Measurements from ENCODE around the gene HIKESHI. TPM values are rescaled to one million over a fixed set of nuclear protein-coding genes. Genes with fewer than 3 reads are reported as not detected.
"Not testable (repeated sequence)": the region's sequence is repeated elsewhere in the genome, so short reads cannot be mapped to it uniquely, and the experiment has no call there.

The HIKESHI gene
- total and polyA plus RNA-seq, 8 donors: 0.87 to 149 (median 31.5) TPM

DNA sequence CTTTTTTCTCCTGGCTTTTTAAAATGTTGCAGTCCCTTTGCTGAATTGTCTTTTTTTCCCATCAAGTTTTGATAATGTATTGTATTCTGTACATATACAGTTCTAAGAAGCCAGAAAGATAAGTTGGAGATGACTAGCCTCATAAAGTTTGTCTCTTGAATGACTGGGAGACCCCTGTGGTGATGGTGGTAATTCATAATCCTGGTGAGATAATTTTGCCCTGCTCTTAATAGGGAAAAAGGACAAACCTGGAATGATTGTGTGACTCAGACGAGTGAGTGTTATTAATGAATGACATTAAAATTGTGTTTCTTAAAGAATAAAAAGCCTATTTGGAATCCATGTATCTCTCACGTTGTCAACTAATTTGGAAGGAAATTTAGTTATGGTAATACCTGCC is 1.2 kb downstream of the HIKESHI start:
- Histone ChIP-seq H3K36me3 (peaks cover 0 to 7% (median 5%) of the 10 kb centered on the region in 4 donors), H3K27me3 (no peaks in the 10 kb centered on the region), H3K4me1 (peaks cover 0 to 21% (median 18%) of the 10 kb centered on the region in 4 donors), H3K27ac (no peak overlapping the region), H3K9me3 (no peaks in the 10 kb centered on the region), H3K4me3 (peak overlapping the region; percentile 65 to 86 (median 74))
- 64 to 76% (median 69%) methylated on average over 2 of the region's 2 CpGs for WGBS, 5 donors
- intact Hi-C loops (cut with DNase I; ENCODE audit: low total_unique reads): no loop called here
- DNase-seq: no peak
- TF ChIP-seq POLR2AphosphoS5 (IDR thresholded peaks at IDR 0.05) (no peak), EP300 (IDR thresholded peaks at IDR 0.05) (no peak), POLR2A (IDR thresholded peaks at IDR 0.05) (no peak)
- TF ChIP-seq, protein P1, sequence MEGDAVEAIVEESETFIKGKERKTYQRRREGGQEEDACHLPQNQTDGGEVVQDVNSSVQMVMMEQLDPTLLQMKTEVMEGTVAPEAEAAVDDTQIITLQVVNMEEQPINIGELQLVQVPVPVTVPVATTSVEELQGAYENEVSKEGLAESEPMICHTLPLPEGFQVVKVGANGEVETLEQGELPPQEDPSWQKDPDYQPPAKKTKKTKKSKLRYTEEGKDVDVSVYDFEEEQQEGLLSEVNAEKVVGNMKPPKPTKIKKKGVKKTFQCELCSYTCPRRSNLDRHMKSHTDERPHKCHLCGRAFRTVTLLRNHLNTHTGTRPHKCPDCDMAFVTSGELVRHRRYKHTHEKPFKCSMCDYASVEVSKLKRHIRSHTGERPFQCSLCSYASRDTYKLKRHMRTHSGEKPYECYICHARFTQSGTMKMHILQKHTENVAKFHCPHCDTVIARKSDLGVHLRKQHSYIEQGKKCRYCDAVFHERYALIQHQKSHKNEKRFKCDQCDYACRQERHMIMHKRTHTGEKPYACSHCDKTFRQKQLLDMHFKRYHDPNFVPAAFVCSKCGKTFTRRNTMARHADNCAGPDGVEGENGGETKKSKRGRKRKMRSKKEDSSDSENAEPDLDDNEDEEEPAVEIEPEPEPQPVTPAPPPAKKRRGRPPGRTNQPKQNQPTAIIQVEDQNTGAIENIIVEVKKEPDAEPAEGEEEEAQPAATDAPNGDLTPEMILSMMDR (IDR thresholded peaks at IDR 0.05): no peak

GRCh38 chr11:86308710-86309109 is 6.7 kb downstream of the HIKESHI start:
- H3K4me3 ChIP-seq; DNase-seq; H3K9me3 ChIP-seq; H3K27me3 ChIP-seq; intact Hi-C loops (cut with DNase I; ENCODE audit: low total_unique reads); H3K27ac ChIP-seq: not testable (repeated sequence)
- H3K36me3 ChIP-seq: peaks cover 5 to 14% (median 10%) of the 10 kb centered on the region in 4 donors
- H3K4me1 ChIP-seq: peaks cover 0 to 10% (median 4%) of the 10 kb centered on the region in 4 donors
- 79 to 100% (median 88%) methylated on average over 1 to 4 of the region's 4 CpGs for WGBS, 5 donors

GRCh38 chr11:86313793-86314192 is 11.8 kb downstream of the HIKESHI start:
- intact Hi-C loops (cut with DNase I; ENCODE audit: low total_unique reads): no loop called here

GRCh38 chr11:86314636-86315035 is 12.6 kb downstream of the HIKESHI start:
- TF ChIP-seq POLR2A (IDR thresholded peaks at IDR 0.05): no peak
- TF ChIP-seq EP300 (IDR thresholded peaks at IDR 0.05): no peak
- TF ChIP-seq, protein P1 (IDR thresholded peaks at IDR 0.05): no peak
- TF ChIP-seq POLR2AphosphoS5 (IDR thresholded peaks at IDR 0.05): no peak
- WGBS, 5 donors: 75 to 86% (median 77%) methylated on average over 2 of the region's 2 CpGs
- Histone ChIP-seq H3K27me3 (no peaks in the 10 kb centered on the region), H3K4me3 (no peak overlapping the region), H3K4me1 (peaks cover 0 to 4% (median 0%) of the 10 kb centered on the region in 4 donors), H3K36me3 (peaks cover 9 to 56% (median 45%) of the 10 kb centered on the region in 4 donors), H3K27ac (no peak overlapping the region), H3K9me3 (no peaks in the 10 kb centered on the region)
- intact Hi-C loops (cut with DNase I; ENCODE audit: low total_unique reads): no loop called here
- no peak for DNase-seq

More at GRCh38 chr11:86313793-86314192, 11.8 kb downstream of the HIKESHI start:
- Histone ChIP-seq H3K4me3 (no peak overlapping the region), H3K27me3 (no peaks in the 10 kb centered on the region), H3K36me3 (peaks cover 3 to 48% (median 38%) of the 10 kb centered on the region in 4 donors), H3K27ac (no peak overlapping the region), H3K4me1 (peaks cover 0 to 4% (median 0%) of the 10 kb centered on the region in 4 donors), H3K9me3 (no peaks in the 10 kb centered on the region)
- WGBS, 5 donors: 75 to 90% (median 81%) methylated on average over 2 of the region's 2 CpGs
- TF ChIP-seq EP300 (IDR thresholded peaks at IDR 0.05): no peak
- no peak for TF ChIP-seq POLR2A (IDR thresholded peaks at IDR 0.05)
- TF ChIP-seq, protein P1 (IDR thresholded peaks at IDR 0.05): no peak
- TF ChIP-seq POLR2AphosphoS5 (IDR thresholded peaks at IDR 0.05): no peak
- DNase-seq: no peak

DNA sequence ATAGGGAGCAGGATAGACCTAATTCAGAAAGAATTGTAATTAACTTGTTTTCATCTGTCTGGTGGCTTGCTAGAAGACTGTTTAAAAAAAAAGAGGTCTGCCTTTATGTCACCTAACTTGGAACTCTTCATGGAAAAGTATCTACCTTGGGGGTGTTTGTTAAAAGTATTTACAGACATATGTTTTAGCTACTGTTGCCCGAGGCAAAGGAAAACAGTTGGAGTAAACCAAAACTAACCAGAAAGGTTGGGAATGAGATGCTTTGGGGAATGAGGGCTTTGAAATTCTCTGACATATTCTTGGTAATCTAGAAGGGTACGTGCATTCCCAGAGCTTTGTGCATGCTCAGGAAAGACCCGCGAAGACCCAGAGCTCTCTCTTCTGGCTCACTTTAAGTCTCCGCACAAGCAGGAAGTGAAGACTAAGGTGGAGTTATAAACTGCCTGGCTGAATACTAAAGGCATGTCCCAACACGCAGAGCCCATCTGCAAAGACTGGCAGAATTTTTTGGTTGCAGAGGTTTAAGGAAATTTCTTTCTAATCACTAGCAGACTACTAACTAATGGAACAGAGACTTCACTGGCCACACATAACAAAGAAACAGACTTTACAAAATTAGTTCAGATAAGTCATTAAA is 33.2 kb downstream of the HIKESHI start:
- intact Hi-C loops (cut with DNase I; ENCODE audit: low total_unique reads): no loop called here

More for the DNA sequence above, 33.2 kb downstream of the HIKESHI start:
- H3K36me3 ChIP-seq: peaks cover 5 to 65% (median 59%) of the 10 kb centered on the region in 4 donors
- no peak overlapping the region for H3K27ac ChIP-seq
- DNase-seq: no peak
- H3K4me3 ChIP-seq: no peak overlapping the region
- TF ChIP-seq EP300 (IDR thresholded peaks at IDR 0.05) (no peak), POLR2A (IDR thresholded peaks at IDR 0.05) (no peak), POLR2AphosphoS5 (IDR thresholded peaks at IDR 0.05) (no peak)
- TF ChIP-seq, protein P1 (IDR thresholded peaks at IDR 0.05): no peak
- H3K27me3 ChIP-seq: no peaks in the 10 kb centered on the region
- H3K4me1 ChIP-seq: no peaks in the 10 kb centered on the region
- 91 to 98% (median 95%) methylated on average over 6 of the region's 6 CpGs for WGBS, 5 donors
- H3K9me3 ChIP-seq: peaks cover 0 to 4% (median 0%) of the 10 kb centered on the region in 4 donors

Measured in stomach (tissue), 9 donors.